ENCODE data around the gene BAIAP2.

The BAIAP2 gene

DNA sequence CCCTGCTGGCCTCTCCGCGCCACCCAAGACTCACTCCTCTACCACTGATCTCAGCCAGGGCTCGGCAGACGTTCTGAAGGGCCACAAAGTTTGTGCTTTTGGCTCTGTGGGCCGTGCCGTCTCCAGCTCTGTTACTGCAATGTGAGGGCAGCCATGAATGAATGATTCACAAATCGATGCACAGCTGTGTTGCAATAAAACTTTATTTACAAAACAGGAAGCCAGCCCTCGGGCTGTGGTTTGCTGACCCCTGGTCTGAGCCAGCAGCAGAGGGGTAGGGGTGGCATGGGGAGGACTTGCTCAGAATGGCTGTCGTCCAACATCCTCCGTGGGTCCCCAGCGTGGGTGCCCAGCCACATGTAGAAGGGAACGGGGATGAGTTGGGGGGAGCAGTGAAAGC, 67.4 kb downstream of the BAIAP2 start:
- no peak overlapping the region for H3K4me2 ChIP-seq (ENCODE audit: low read depth, low read length)
- no peaks in the 10 kb centered on the region for H3K9me2 ChIP-seq (replicated peaks; ENCODE audit: insufficient read depth, low read length)
- peaks cover 84% of the 10 kb centered on the region for H3K27me3 ChIP-seq (replicated peaks; ENCODE audit: insufficient read depth, low read length)
- no peak overlapping the region for H3K9ac ChIP-seq (ENCODE audit: low read length)
- no peak overlapping the region for H3K4me3 ChIP-seq (ENCODE audit: low read length)
- H3K27ac ChIP-seq (ENCODE audit: low read length): no peak overlapping the region
- no peak overlapping the region for H2AFZ ChIP-seq (ENCODE audit: low read length)
- H3K9me3 ChIP-seq (replicated peaks; ENCODE audit: insufficient read depth, low read length): no peaks in the 10 kb centered on the region
- DNase-seq: no peak
- no peaks in the 10 kb centered on the region for H3F3A ChIP-seq (ENCODE audit: insufficient read depth, low read length)
- H3K79me2 ChIP-seq (ENCODE audit: low read length): no peaks in the 10 kb centered on the region
- TF ChIP-seq, protein P1, sequence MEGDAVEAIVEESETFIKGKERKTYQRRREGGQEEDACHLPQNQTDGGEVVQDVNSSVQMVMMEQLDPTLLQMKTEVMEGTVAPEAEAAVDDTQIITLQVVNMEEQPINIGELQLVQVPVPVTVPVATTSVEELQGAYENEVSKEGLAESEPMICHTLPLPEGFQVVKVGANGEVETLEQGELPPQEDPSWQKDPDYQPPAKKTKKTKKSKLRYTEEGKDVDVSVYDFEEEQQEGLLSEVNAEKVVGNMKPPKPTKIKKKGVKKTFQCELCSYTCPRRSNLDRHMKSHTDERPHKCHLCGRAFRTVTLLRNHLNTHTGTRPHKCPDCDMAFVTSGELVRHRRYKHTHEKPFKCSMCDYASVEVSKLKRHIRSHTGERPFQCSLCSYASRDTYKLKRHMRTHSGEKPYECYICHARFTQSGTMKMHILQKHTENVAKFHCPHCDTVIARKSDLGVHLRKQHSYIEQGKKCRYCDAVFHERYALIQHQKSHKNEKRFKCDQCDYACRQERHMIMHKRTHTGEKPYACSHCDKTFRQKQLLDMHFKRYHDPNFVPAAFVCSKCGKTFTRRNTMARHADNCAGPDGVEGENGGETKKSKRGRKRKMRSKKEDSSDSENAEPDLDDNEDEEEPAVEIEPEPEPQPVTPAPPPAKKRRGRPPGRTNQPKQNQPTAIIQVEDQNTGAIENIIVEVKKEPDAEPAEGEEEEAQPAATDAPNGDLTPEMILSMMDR (IDR thresholded peaks at IDR 0.05; ENCODE audit: low read length): no peak
- TF ChIP-seq EZH2phosphoT487 (IDR thresholded peaks at IDR 0.05; ENCODE audit: low read length): no peak
- no peak for TF ChIP-seq EZH2 (optimal IDR thresholded peaks at IDR 0.05; ENCODE audit: low read depth, low read length)
- no peaks in the 10 kb centered on the region for H4K20me1 ChIP-seq (ENCODE audit: insufficient read depth, low read length)
- no peaks in the 10 kb centered on the region for H3K4me1 ChIP-seq (ENCODE audit: low read length)
- H3K36me3 ChIP-seq (replicated peaks; ENCODE audit: insufficient read depth, low read length): no peaks in the 10 kb centered on the region

DNA sequence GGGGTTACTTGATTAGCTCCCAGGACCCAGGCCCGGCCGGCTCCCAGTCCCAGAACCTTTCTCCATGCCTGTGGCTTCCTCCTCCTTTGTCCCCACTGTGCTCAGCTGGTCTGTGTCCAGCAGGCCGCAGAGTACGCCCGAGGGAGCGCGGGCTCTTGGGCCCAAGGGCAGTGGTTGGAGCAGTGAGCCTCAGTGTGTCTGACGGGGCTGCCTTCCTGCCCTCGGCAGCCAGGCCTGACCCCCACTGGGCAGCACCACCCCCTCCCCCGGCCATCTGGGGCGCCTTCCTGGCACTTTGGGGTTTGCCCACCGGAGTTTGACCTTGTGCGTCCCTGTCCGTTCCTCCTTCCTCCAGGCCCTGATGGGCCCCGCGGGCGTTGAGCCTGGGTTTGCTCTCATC, 67.9 kb downstream of the BAIAP2 start:
- no peak overlapping the region for H3K4me2 ChIP-seq (ENCODE audit: low read depth, low read length)
- H3K4me1 ChIP-seq (ENCODE audit: low read length): no peaks in the 10 kb centered on the region
- peaks cover 84% of the 10 kb centered on the region for H3K27me3 ChIP-seq (replicated peaks; ENCODE audit: insufficient read depth, low read length)
- TF ChIP-seq EZH2 (optimal IDR thresholded peaks at IDR 0.05; ENCODE audit: low read depth, low read length): no peak
- no peaks in the 10 kb centered on the region for H4K20me1 ChIP-seq (ENCODE audit: insufficient read depth, low read length)
- DNase-seq: no peak
- H3K9me2 ChIP-seq (replicated peaks; ENCODE audit: insufficient read depth, low read length): no peaks in the 10 kb centered on the region
- H3K36me3 ChIP-seq (replicated peaks; ENCODE audit: insufficient read depth, low read length): no peaks in the 10 kb centered on the region
- H2AFZ ChIP-seq (ENCODE audit: low read length): no peak overlapping the region
- no peak overlapping the region for H3K9ac ChIP-seq (ENCODE audit: low read length)
- H3K9me3 ChIP-seq (replicated peaks; ENCODE audit: insufficient read depth, low read length): no peaks in the 10 kb centered on the region
- H3K79me2 ChIP-seq (ENCODE audit: low read length): no peaks in the 10 kb centered on the region
- no peak overlapping the region for H3K27ac ChIP-seq (ENCODE audit: low read length)
- H3K4me3 ChIP-seq (ENCODE audit: low read length): no peak overlapping the region
- H3F3A ChIP-seq (ENCODE audit: insufficient read depth, low read length): no peaks in the 10 kb centered on the region

DNA sequence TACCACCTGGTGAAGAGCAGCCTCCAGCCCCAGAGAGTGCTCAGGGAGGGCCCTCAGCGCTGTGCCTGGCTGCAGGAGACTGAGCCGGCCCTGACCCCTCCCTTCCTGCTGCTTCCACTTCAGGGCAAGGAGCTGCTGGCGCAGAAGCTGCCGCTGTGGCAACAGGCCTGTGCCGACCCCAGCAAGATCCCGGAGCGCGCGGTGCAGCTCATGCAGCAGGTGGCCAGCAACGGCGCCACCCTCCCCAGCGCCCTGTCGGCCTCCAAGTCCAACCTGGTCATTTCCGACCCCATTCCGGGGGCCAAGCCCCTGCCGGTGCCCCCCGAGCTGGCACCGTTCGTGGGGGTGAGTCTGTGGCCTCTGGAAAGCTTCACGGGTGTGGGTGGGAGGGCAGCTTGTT, 68.4 kb downstream of the BAIAP2 start:
- Histone ChIP-seq H4K20me1 (ENCODE audit: insufficient read depth, low read length) (no peaks in the 10 kb centered on the region), H3K4me3 (ENCODE audit: low read length) (no peak overlapping the region), H3K36me3 (replicated peaks; ENCODE audit: insufficient read depth, low read length) (no peaks in the 10 kb centered on the region), H3F3A (ENCODE audit: insufficient read depth, low read length) (no peaks in the 10 kb centered on the region), H3K79me2 (ENCODE audit: low read length) (no peaks in the 10 kb centered on the region), H3K4me2 (ENCODE audit: low read depth, low read length) (no peak overlapping the region), H3K27ac (ENCODE audit: low read length) (no peak overlapping the region), H3K9ac (ENCODE audit: low read length) (no peak overlapping the region), H2AFZ (ENCODE audit: low read length) (no peak overlapping the region), H3K9me3 (replicated peaks; ENCODE audit: insufficient read depth, low read length) (no peaks in the 10 kb centered on the region), H3K27me3 (replicated peaks; ENCODE audit: insufficient read depth, low read length) (peaks cover 84% of the 10 kb centered on the region), H3K4me1 (ENCODE audit: low read length) (no peaks in the 10 kb centered on the region), H3K9me2 (replicated peaks; ENCODE audit: insufficient read depth, low read length) (no peaks in the 10 kb centered on the region)
- DNase-seq: no peak
- TF ChIP-seq, protein P1 (IDR thresholded peaks at IDR 0.05; ENCODE audit: low read length): no peak
- TF ChIP-seq EZH2 (optimal IDR thresholded peaks at IDR 0.05; ENCODE audit: low read depth, low read length) (no peak), EZH2phosphoT487 (IDR thresholded peaks at IDR 0.05; ENCODE audit: low read length) (no peak)

GRCh38 chr17:81106716-81107115, 71.8 kb downstream of the BAIAP2 start:
- no peak overlapping the region for H3K4me3 ChIP-seq (ENCODE audit: low read length)
- H3K4me1 ChIP-seq (ENCODE audit: low read length): no peaks in the 10 kb centered on the region
- peaks cover 98% of the 10 kb centered on the region for H3K27me3 ChIP-seq (replicated peaks; ENCODE audit: insufficient read depth, low read length)
- no peaks in the 10 kb centered on the region for H4K20me1 ChIP-seq (ENCODE audit: insufficient read depth, low read length)
- no peak overlapping the region for H2AFZ ChIP-seq (ENCODE audit: low read length)
- no peaks in the 10 kb centered on the region for H3K79me2 ChIP-seq (ENCODE audit: low read length)
- H3F3A ChIP-seq (ENCODE audit: insufficient read depth, low read length): no peaks in the 10 kb centered on the region
- H3K9ac ChIP-seq (ENCODE audit: low read length): no peak overlapping the region
- TF ChIP-seq EZH2 (optimal IDR thresholded peaks at IDR 0.05; ENCODE audit: low read depth, low read length) (no peak), EZH2phosphoT487 (IDR thresholded peaks at IDR 0.05; ENCODE audit: low read length) (no peak)
- TF ChIP-seq, protein P1 (IDR thresholded peaks at IDR 0.05; ENCODE audit: low read length): no peak
- no peak overlapping the region for H3K4me2 ChIP-seq (ENCODE audit: low read depth, low read length)
- H3K27ac ChIP-seq (ENCODE audit: low read length): no peak overlapping the region
- no peaks in the 10 kb centered on the region for H3K36me3 ChIP-seq (replicated peaks; ENCODE audit: insufficient read depth, low read length)
- no peaks in the 10 kb centered on the region for H3K9me3 ChIP-seq (replicated peaks; ENCODE audit: insufficient read depth, low read length)
- H3K9me2 ChIP-seq (replicated peaks; ENCODE audit: insufficient read depth, low read length): no peaks in the 10 kb centered on the region
- no peak for DNase-seq
